Lower leg skin (tissue), 4 donors: ENCODE data around the gene ZC3H6. TPM values are rescaled to one million over a fixed set of nuclear protein-coding genes. Genes with fewer than 3 reads are reported as not detected.

Experiments used
- DNase-seq, 2 donors: peaks; one replicate each; pipeline ENCODE4 v3.0.0-alpha.2; 2019; ENCODE audit warnings: low spot score in 2 of 2
- H3K4me3 ChIP-seq: fragments of 200-600 bp; sonication (generic); 2 replicates; pipeline ENCODE4 v1.5.1; 2017; ENCODE audit warnings: mild to moderate bottlenecking, low read depth; ENCODE audit not compliant: poor library complexity, severe bottlenecking
- POLR2A ChIP-seq, 2 donors: fragments of 450-650 bp; IDR thresholded peaks; one replicate each; pipeline ENCODE4 v1.6.1; 2016 to 2017; ENCODE audit warnings: antibody characterized with exemption in 2 of 2, mild to moderate bottlenecking in 1 of 2, moderate library complexity in 1 of 2
- WGBS, 2 donors: methylation state at CpG; one replicate each; pipeline ENCODE4 v1.1.5; 2018; 5-methylcytosine and 5-hydroxymethylcytosine counted together
- intact Hi-C: fragments of 100-400 bp; cut with DNase I; formaldehyde crosslinking; loops from one replicate; pipeline ENCODE4 v1.15.0; 2023; ENCODE audit warnings: low total_unique reads
- total RNA-seq, 4 donors: library from RNA; depleted of rRNA; stranded (reverse); fragments of >200 nt; gene quantifications; one replicate each; pipeline ENCODE4 v1.1.0, GENCODE V29; 2016
- TF ChIP-seq, protein P1 (sequence below), 3 donors: fragments of 450-650 bp; IDR thresholded peaks; one replicate each; pipeline ENCODE4 v1.5.1; 2016; ENCODE audit warnings: antibody characterized with exemption in 3 of 3, mild to moderate bottlenecking in 3 of 3, moderate library complexity in 2 of 3

Gene ZC3H6
- total RNA-seq, 4 donors from 2014 or later: 9.7 to 24.4 (median 12.6) TPM

DNA sequence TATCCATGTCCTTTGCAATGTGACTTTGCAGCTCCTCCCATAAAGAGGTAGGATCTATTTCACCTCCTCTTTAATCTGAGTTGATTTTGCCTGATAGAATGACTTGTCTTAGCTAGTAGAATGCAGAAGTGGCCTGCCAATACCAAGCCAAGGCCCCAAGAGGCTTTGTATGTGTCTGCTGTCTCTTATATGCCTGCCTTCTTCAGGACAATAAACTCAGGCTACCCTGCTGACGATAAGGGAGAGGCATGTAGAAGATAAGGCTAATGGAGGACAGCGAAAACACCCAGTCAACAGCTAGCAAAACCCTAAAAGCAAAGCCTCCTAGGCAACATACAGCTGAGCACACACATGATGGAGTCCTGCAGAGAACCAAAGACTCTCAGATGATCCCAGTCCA is 18.7 kb upstream of the ZC3H6 start:
- DNase-seq: no peak
- no peak overlapping the region for H3K4me3 ChIP-seq
- TF ChIP-seq POLR2A (IDR thresholded peaks at IDR 0.05): no peak
- TF ChIP-seq, protein P1, sequence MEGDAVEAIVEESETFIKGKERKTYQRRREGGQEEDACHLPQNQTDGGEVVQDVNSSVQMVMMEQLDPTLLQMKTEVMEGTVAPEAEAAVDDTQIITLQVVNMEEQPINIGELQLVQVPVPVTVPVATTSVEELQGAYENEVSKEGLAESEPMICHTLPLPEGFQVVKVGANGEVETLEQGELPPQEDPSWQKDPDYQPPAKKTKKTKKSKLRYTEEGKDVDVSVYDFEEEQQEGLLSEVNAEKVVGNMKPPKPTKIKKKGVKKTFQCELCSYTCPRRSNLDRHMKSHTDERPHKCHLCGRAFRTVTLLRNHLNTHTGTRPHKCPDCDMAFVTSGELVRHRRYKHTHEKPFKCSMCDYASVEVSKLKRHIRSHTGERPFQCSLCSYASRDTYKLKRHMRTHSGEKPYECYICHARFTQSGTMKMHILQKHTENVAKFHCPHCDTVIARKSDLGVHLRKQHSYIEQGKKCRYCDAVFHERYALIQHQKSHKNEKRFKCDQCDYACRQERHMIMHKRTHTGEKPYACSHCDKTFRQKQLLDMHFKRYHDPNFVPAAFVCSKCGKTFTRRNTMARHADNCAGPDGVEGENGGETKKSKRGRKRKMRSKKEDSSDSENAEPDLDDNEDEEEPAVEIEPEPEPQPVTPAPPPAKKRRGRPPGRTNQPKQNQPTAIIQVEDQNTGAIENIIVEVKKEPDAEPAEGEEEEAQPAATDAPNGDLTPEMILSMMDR (IDR thresholded peaks at IDR 0.05): no peak
- intact Hi-C loops: no loop called here
- WGBS, 2 donors: 90 to 95% methylated on average over 2 of the region's 2 CpGs

DNA sequence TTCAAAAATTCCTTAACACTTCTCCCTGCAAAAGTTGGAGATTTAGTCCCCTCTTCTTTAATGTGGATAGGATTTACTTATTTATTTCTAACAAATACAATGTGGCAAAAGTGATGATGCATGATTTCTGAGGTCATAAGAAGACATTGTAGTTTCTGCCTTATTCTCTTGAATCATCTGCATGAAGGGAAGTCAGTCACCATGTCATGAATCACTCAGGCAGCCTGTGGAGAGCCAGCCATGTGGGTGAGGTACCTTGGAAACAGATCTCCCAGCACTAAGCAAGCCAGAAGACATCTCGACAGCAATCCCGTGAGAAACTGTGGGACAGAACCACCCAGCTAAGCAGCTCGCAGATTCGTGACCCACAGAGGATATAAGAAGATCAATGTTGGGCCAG is 17.8 kb upstream of the ZC3H6 start:
- intact Hi-C loops: no loop called here
- no peak for DNase-seq
- no peak for TF ChIP-seq POLR2A (IDR thresholded peaks at IDR 0.05)
- TF ChIP-seq, protein P1 (IDR thresholded peaks at IDR 0.05): no peak
- no peak overlapping the region for H3K4me3 ChIP-seq
- 84 to 85% methylated on average over 4 of the region's 4 CpGs for WGBS, 2 donors

DNA sequence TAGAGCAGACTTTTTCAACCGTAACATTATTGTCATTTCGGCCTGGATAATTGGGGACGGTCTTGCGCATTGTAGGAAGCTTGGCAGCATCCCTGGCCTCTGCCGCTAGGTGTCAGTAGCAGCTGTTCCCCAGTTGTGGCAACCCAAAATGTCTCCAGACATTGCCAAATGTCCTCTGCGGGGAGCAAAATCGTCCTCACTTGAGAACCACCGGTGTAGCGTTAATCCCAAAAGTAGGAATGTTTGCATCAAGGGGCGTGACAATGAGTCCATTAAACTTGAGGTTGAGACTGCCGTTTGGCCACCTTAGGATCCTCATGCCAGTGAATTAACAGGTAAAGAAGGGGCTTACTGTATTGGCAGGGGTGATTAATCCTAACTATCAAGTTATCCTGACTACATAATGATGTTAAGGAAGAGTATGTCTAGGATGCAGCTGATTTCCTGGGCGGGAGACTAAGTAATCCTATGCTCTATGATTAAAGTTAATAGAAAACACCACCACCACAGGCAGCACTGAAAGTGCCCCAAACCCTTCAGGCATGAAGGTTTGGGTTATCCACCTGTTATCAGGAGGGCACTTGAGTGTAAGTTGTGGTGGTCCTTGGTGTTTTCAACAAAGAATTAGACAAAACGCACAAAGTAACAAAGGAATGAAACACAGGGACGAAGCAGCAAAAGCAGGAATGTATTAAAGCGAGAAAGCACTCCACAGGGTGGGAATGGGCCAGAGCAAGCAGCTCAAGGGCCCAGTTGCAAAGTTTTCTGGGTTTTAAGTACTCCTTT is 15.7 kb upstream of the ZC3H6 start:
- WGBS, 2 donors: 21 to 22% methylated on average over 15 of the region's 15 CpGs
- intact Hi-C loops: no loop called here
- peak; percentile 84 to 96 for DNase-seq
- no peak for TF ChIP-seq POLR2A (IDR thresholded peaks at IDR 0.05)
- TF ChIP-seq, protein P1 (IDR thresholded peaks at IDR 0.05): peak in 1 of 3 donors; percentile 76
- no peak overlapping the region for H3K4me3 ChIP-seq

DNA sequence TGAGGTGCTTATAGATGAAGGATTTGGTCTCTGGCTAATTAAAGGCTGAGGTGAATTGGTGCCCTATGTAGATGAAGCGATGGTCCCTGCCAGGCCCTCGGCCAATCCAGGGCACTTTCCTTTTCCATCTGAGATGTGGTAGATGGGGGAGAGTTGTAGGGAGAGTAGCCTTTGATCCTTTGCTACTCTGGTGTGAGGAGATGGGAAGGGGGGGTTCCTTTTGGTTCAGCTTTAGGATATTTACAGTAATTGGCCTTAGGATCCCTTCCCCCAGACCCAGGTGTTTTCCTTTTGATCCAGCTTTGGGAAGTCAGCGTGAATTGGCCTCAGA is 15.1 kb upstream of the ZC3H6 start:
- no peak overlapping the region for H3K4me3 ChIP-seq
- DNase-seq: no peak
- TF ChIP-seq, protein P1 (IDR thresholded peaks at IDR 0.05): no peak
- no peak for TF ChIP-seq POLR2A (IDR thresholded peaks at IDR 0.05)
- intact Hi-C loops: no loop called here
- 93 to 96% methylated on average over 3 of the region's 3 CpGs for WGBS, 2 donors

DNA sequence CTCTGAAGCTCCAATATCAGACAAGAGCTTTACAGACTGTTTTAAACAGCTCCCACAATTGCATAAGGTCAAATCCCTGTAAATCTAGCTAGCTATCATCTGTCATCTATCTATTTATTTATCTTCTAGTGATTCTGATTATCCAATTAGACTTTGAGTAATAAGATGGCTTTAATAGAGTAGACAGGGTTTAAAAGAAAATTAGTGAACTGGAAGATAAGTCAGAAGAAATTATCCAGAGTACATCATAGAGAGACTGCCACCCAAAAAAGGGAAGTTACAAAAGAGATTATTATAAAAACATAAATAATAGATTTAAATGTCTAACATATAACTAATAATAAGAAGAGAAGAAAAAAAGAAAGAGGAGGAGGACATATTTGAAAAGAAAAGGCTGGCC is 12.5 kb upstream of the ZC3H6 start:
- TF ChIP-seq, protein P1 (IDR thresholded peaks at IDR 0.05): no peak
- no peak for TF ChIP-seq POLR2A (IDR thresholded peaks at IDR 0.05)
- intact Hi-C loops: no loop called here
- H3K4me3 ChIP-seq: no peak overlapping the region
- no peak for DNase-seq

DNA sequence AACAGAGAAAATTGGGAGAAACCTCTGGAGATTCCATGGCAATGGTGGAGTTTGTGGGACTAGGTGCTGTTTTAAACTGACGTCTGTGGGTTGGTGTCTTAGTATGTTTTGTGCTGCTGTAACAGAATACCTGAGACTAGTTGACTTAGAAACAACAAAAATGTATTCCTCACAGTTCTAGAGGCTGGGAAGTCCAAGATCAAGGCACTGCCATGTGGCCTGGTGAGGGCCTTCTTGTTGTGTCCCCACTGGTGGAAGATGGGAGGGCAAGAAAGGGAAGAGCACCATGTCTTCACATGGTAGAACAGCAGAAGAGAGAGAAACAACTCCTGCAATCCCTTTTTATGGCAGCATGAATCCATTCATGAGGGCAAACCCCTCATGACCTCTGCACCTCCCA is 6.8 kb upstream of the ZC3H6 start:
- DNase-seq: no peak
- no peak overlapping the region for H3K4me3 ChIP-seq
- 90 to 98% methylated on average over 1 of the region's 1 CpG for WGBS, 2 donors
- intact Hi-C loops: no loop called here
- no peak for TF ChIP-seq POLR2A (IDR thresholded peaks at IDR 0.05)
- TF ChIP-seq, protein P1 (IDR thresholded peaks at IDR 0.05): no peak
